ENCODE results near the gene IL18R1. TPM values are rescaled to one million over a fixed set of nuclear protein-coding genes. Genes with fewer than 3 reads are reported as not detected.
A peak's percentile ranks its signal among the peaks of the same experiment; 100 is the strongest.

Gene IL18R1
- total RNA-seq, 1 donor from 2014 or later, result 4.9 TPM

GRCh38 chr2:102346381-102347130 lies 9.0 kb upstream of the IL18R1 start:
- Histone ChIP-seq H3K27me3 (no peaks in the 10 kb centered on the region), H3K4me3 (no peak overlapping the region), H3K36me3 (no peaks in the 10 kb centered on the region), H3K9me3 (no peaks in the 10 kb centered on the region), H3K27ac (no peak overlapping the region), H3K4me1 (peaks cover 8% of the 10 kb centered on the region)
- intact Hi-C loops (cut with DNase I), result no loop called here
- DNase-seq (ENCODE audit: extremely low spot score in 2 of 2), result no peak
- no peak for TF ChIP-seq CTCF (IDR thresholded peaks at IDR 0.05)
- TF ChIP-seq POLR2AphosphoS5 (IDR thresholded peaks at IDR 0.05; ENCODE audit: insufficient read depth in 1 of 2, low read depth in 1 of 2), result no peak
- TF ChIP-seq POLR2A (IDR thresholded peaks at IDR 0.05), result no peak

- no peak for DNase-seq (ENCODE audit: extremely low spot score in 2 of 2)
- intact Hi-C loops (cut with DNase I), result no loop called here
- H3K9me3 ChIP-seq, result no peaks in the 10 kb centered on the region
- H3K27ac ChIP-seq, result no peak overlapping the region
- no peaks in the 10 kb centered on the region for H3K27me3 ChIP-seq
- H3K36me3 ChIP-seq, result no peaks in the 10 kb centered on the region
- H3K4me3 ChIP-seq, result no peak overlapping the region
- TF ChIP-seq CTCF (IDR thresholded peaks at IDR 0.05), result no peak
- TF ChIP-seq POLR2AphosphoS5 (IDR thresholded peaks at IDR 0.05; ENCODE audit: insufficient read depth in 1 of 2, low read depth in 1 of 2), result no peak
- no peak for TF ChIP-seq POLR2A (IDR thresholded peaks at IDR 0.05)
- H3K4me1 ChIP-seq, result no peaks in the 10 kb centered on the region
Measured at GRCh38 chr2:102350137-102350793, 5.3 kb upstream of the IL18R1 start.

GRCh38 chr2:102356381-102356712 lies 751 bp downstream of the IL18R1 start:
- H3K4me1 ChIP-seq, result no peaks in the 10 kb centered on the region
- no peaks in the 10 kb centered on the region for H3K27me3 ChIP-seq
- H3K4me3 ChIP-seq, result peak overlapping the region; percentile 63 to 80
- H3K27ac ChIP-seq, result peak overlapping the region; percentile 68
- intact Hi-C loops (cut with DNase I), result loop anchor here (5.0 kb wide), 1 partner anchor 104 kb away; no protein-coding TSS in a partner anchor
- no peaks in the 10 kb centered on the region for H3K36me3 ChIP-seq
- no peaks in the 10 kb centered on the region for H3K9me3 ChIP-seq
- TF ChIP-seq POLR2AphosphoS5 (IDR thresholded peaks at IDR 0.05; ENCODE audit: insufficient read depth in 1 of 2, low read depth in 1 of 2) (no peak), CTCF (IDR thresholded peaks at IDR 0.05) (no peak), POLR2A (IDR thresholded peaks at IDR 0.05) (no peak)
- DNase-seq (ENCODE audit: extremely low spot score in 2 of 2), result no peak

- Histone ChIP-seq H3K4me3 (peak overlapping the region in 1 of 2 donors; percentile 63), H3K27ac (peak overlapping the region; percentile 68), H3K36me3 (no peaks in the 10 kb centered on the region)
Measured at GRCh38 chr2:102356741-102357140, 1.1 kb downstream of the IL18R1 start.

More at GRCh38 chr2:102356741-102357140, 1.1 kb downstream of the IL18R1 start:
- H3K4me1 ChIP-seq, result no peaks in the 10 kb centered on the region
- intact Hi-C loops (cut with DNase I), result loop anchor here (5.0 kb wide), 1 partner anchor 104 kb away; no protein-coding TSS in a partner anchor
- H3K9me3 ChIP-seq, result no peaks in the 10 kb centered on the region
- TF ChIP-seq POLR2A (IDR thresholded peaks at IDR 0.05) (no peak), CTCF (IDR thresholded peaks at IDR 0.05) (no peak), POLR2AphosphoS5 (IDR thresholded peaks at IDR 0.05; ENCODE audit: insufficient read depth in 1 of 2, low read depth in 1 of 2) (no peak)
- H3K27me3 ChIP-seq, result no peaks in the 10 kb centered on the region
- no peak for DNase-seq (ENCODE audit: extremely low spot score in 2 of 2)
